A673 (cell line): ENCODE measurements around the gene RSAD2.

Experiments
- EZH2 ChIP-seq: fragments of 200-600 bp; sonication (generic); IDR thresholded peaks from 2 replicates; pipeline ENCODE4 v1.6.1; 2017; ENCODE audit warnings: borderline replicate concordance, low read depth, mild to moderate bottlenecking, mixed read lengths, antibody characterized with exemption, low read length; ENCODE audit not compliant: poor library complexity, severe bottlenecking
- TF ChIP-seq, protein P1 (sequence below): fragments of 300-800, 200-600 bp; sonication (generic); conservative IDR thresholded peaks from 2 replicates; pipeline ENCODE4 v1.5.1; 2017; ENCODE audit warnings: low read depth, mild to moderate bottlenecking, antibody characterized with exemption, low read length, moderate library complexity, mixed read lengths

DNA sequence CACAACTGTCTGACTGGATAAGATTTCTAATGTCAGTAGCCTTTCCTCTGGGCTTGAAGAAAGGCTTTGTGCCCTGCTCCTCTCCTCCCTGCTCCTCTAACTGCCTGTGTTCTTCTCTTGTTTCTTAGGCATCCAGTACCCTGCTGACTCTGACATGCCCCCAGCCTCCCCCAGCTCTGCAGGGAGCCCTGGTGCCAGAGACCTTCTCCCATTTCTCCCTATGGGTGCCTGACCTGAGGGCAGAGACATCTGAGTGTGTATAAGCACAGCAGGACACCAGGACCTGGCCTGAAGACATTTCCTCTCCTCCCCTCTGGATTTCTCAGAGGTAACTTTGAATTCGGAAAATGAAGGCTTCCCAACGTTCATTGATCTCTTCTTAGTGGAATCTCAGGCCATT, 63.2 kb downstream of the RSAD2 start:
- TF ChIP-seq, protein P1, sequence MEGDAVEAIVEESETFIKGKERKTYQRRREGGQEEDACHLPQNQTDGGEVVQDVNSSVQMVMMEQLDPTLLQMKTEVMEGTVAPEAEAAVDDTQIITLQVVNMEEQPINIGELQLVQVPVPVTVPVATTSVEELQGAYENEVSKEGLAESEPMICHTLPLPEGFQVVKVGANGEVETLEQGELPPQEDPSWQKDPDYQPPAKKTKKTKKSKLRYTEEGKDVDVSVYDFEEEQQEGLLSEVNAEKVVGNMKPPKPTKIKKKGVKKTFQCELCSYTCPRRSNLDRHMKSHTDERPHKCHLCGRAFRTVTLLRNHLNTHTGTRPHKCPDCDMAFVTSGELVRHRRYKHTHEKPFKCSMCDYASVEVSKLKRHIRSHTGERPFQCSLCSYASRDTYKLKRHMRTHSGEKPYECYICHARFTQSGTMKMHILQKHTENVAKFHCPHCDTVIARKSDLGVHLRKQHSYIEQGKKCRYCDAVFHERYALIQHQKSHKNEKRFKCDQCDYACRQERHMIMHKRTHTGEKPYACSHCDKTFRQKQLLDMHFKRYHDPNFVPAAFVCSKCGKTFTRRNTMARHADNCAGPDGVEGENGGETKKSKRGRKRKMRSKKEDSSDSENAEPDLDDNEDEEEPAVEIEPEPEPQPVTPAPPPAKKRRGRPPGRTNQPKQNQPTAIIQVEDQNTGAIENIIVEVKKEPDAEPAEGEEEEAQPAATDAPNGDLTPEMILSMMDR = no peak
- no peak for TF ChIP-seq EZH2
